Upper lobe of left lung (tissue), 6 donors: ENCODE measurements around the gene FOXN3. TPM values are rescaled to one million over a fixed set of nuclear protein-coding genes. Genes with fewer than 3 reads are reported as not detected.
A peak's percentile ranks its signal among the peaks of the same experiment; 100 is the strongest.

Source experiments
- ATAC-seq, 2 donors: fragments of 200-7000 bp; cut with Tn5 transposase; one replicate each; pipeline ENCODE4 v1.9.1; 2022; ENCODE audit warnings: mild to moderate bottlenecking in 2 of 2, moderate library complexity in 2 of 2; ENCODE audit not compliant: low FRiP score in 2 of 2
- DNase-seq, 2 donors: peaks; one replicate each; pipeline ENCODE4 v3.0.0-alpha.2; 2019 to 2020
- H3K27ac ChIP-seq, 4 donors: fragments of 200-600 bp; sonication (generic); one replicate each; pipeline ENCODE4 v1.5.1; 2016 to 2019
- H3K27me3 ChIP-seq, 4 donors: fragments of 200-600 bp; sonication (generic); one replicate each; pipeline ENCODE4 v1.5.1; 2017 to 2019
- H3K36me3 ChIP-seq, 4 donors: fragments of 200-600 bp; sonication (generic); one replicate each; pipeline ENCODE4 v1.5.1; 2016 to 2019
- H3K4me1 ChIP-seq, 4 donors: fragments of 200-600 bp; sonication (generic); one replicate each; pipeline ENCODE4 v1.5.1; 2018 to 2019
- H3K4me3 ChIP-seq, 4 donors: fragments of 200-600 bp; sonication (generic); one replicate each; pipeline ENCODE4 v1.5.1; 2017 to 2019; ENCODE audit warnings: mild to moderate bottlenecking in 2 of 4, moderate library complexity in 1 of 4
- H3K9me3 ChIP-seq, 4 donors: fragments of 200-600 bp; sonication (generic); one replicate each; pipeline ENCODE4 v1.5.1; 2018 to 2019
- CTCF ChIP-seq, 6 experiments: fragments of 450-650 bp in 4 of 6; fragments of 200-600 bp in 2 of 6; sonication (generic) in 2 of 6; IDR thresholded peaks; one replicate each; pipeline ENCODE4 v1.5.1; 2016 to 2019; ENCODE audit warnings: antibody characterized with exemption in 6 of 6
- EP300 ChIP-seq, 4 donors: sonication (generic); formaldehyde crosslinking; IDR thresholded peaks; one replicate each; pipeline ENCODE4 v1.5.1; 2017; ENCODE audit warnings: antibody characterized with exemption in 4 of 4, control low read depth in 2 of 4
- POLR2A ChIP-seq, 4 donors: fragments of 450-650 bp; IDR thresholded peaks; one replicate each; pipeline ENCODE4 v1.5.1; 2016 to 2017; ENCODE audit warnings: antibody characterized with exemption in 4 of 4, mild to moderate bottlenecking in 2 of 4
- POLR2AphosphoS5 ChIP-seq, 2 donors: sonication (generic); formaldehyde crosslinking; IDR thresholded peaks; one replicate each; pipeline ENCODE4 v1.5.1; 2017; ENCODE audit warnings: antibody characterized with exemption in 2 of 2
- WGBS, 2 donors: methylation state at CpG; one replicate each; pipeline ENCODE4 v1.1.5; 2017 to 2018; 5-methylcytosine and 5-hydroxymethylcytosine counted together
- total RNA-seq, 6 donors: library from RNA; depleted of rRNA in 4 of 6; stranded (reverse); fragments of >200 nt in 4 of 6; gene quantifications; one replicate each; pipeline versions ENCODE4 v1.1.0 to v1.2.1, GENCODE V29; 2016 to 2021
- donor health status: DM: no; HTN: no; CAD: no; lungs with moderate emphysema.
- donor health status: DM: no; HTN: yes; CAD: no; lungs with severe emphysema.

FOXN3 gene
- total RNA-seq, 6 donors from 2014 or later: 63.4 to 115 (median 77.2) TPM

GRCh38 chr14:89343356-89343755, 73.7 kb downstream of the FOXN3 start:
- no peaks in the 10 kb centered on the region for H3K9me3 ChIP-seq
- TF ChIP-seq EP300 (IDR thresholded peaks at IDR 0.05) (no peak), POLR2AphosphoS5 (IDR thresholded peaks at IDR 0.05) (no peak), POLR2A (IDR thresholded peaks at IDR 0.05) (no peak), CTCF (IDR thresholded peaks at IDR 0.05) (no peak)
- H3K4me3 ChIP-seq: no peak overlapping the region
- H3K27ac ChIP-seq: no peak overlapping the region
- DNase-seq: no peak
- no peak for ATAC-seq
- H3K36me3 ChIP-seq: peaks cover 0 to 3% (median 0%) of the 10 kb centered on the region in 4 donors
- 72 to 76% methylated on average over 2 of the region's 2 CpGs for WGBS, 2 donors
- peaks cover 15 to 25% (median 22%) of the 10 kb centered on the region in 4 donors for H3K4me1 ChIP-seq
- no peaks in the 10 kb centered on the region for H3K27me3 ChIP-seq

GRCh38 chr14:89342049-89342448, 75.0 kb downstream of the FOXN3 start:
- H3K9me3 ChIP-seq: no peaks in the 10 kb centered on the region
- no peak overlapping the region for H3K4me3 ChIP-seq
- H3K27ac ChIP-seq: no peak overlapping the region
- H3K36me3 ChIP-seq: no peaks in the 10 kb centered on the region
- DNase-seq: no peak
- no peaks in the 10 kb centered on the region for H3K27me3 ChIP-seq
- TF ChIP-seq CTCF (IDR thresholded peaks at IDR 0.05): no peak
- H3K4me1 ChIP-seq: peaks cover 19 to 34% (median 24%) of the 10 kb centered on the region in 4 donors
- WGBS, 2 donors: 84 to 92% methylated on average over 5 of the region's 5 CpGs
- no peak for ATAC-seq

- Histone ChIP-seq H3K36me3 (no peaks in the 10 kb centered on the region), H3K27ac (peak overlapping the region in 2 of 4 donors; percentile 61 to 64), H3K9me3 (no peaks in the 10 kb centered on the region), H3K4me3 (no peak overlapping the region), H3K4me1 (peaks cover 19 to 34% (median 24%) of the 10 kb centered on the region in 4 donors), H3K27me3 (no peaks in the 10 kb centered on the region)
- no peak for TF ChIP-seq POLR2A (IDR thresholded peaks at IDR 0.05)
- TF ChIP-seq CTCF (IDR thresholded peaks at IDR 0.05): no peak
- TF ChIP-seq EP300 (IDR thresholded peaks at IDR 0.05): no peak
- no peak for TF ChIP-seq POLR2AphosphoS5 (IDR thresholded peaks at IDR 0.05)
- WGBS, 2 donors: 69 to 71% methylated on average over 12 of the region's 12 CpGs
- ATAC-seq: peak in 1 of 2 donors; percentile 41
- no peak for DNase-seq
Observed at GRCh38 chr14:89340200-89341181, 76.5 kb downstream of the FOXN3 start.

DNA sequence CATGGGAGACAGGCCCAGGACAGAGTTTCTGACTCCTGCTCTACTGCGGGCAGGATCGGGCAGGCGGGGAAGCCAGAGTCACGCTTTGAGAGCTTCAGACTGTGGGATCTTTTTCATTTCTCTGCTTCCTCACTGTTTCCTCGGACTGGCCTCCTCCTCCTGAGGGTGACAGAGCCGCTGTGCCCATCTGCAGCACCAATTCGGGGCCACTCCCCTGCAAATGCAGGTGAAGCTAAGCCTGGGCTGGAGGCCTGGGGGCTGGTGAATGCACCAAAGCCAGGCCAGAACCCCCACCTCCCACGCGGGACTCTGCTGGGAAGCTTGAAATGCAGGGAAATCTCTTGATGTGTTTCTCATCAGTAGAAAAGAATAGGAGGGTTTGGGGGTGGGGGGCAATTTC, 77.5 kb downstream of the FOXN3 start:
- TF ChIP-seq EP300 (IDR thresholded peaks at IDR 0.05) (no peak), POLR2AphosphoS5 (IDR thresholded peaks at IDR 0.05) (no peak), POLR2A (IDR thresholded peaks at IDR 0.05) (no peak), CTCF (IDR thresholded peaks at IDR 0.05) (no peak)
- ATAC-seq (no peak), DNase-seq (peak in 1 of 2 donors; percentile 35)
- H3K27ac ChIP-seq: peak overlapping the region in 3 of 4 donors; percentile 41 to 64 (median 61)
- no peak overlapping the region for H3K4me3 ChIP-seq
- H3K4me1 ChIP-seq: peaks cover 19 to 34% (median 24%) of the 10 kb centered on the region in 4 donors
- H3K9me3 ChIP-seq: no peaks in the 10 kb centered on the region
- H3K27me3 ChIP-seq: no peaks in the 10 kb centered on the region
- H3K36me3 ChIP-seq: no peaks in the 10 kb centered on the region
- WGBS, 2 donors: 73 to 87% methylated on average over 9 of the region's 9 CpGs
